ENCODE measurements around the gene AMDHD1. TPM values are rescaled to one million over a fixed set of nuclear protein-coding genes. Genes with fewer than 3 reads are reported as not detected.

The AMDHD1 gene
- total RNA-seq, 2 donors from 2014 or later = 0.74 to 2.1 TPM

Other genes with a start within 250 kb of the AMDHD1 start
- not detected for gene NTN4, start 152.6 kb upstream of the AMDHD1 start, total RNA-seq
- gene SNRPF, start 84.4 kb upstream of the AMDHD1 start, total RNA-seq = 10 to 100 TPM; 31.5 to 62.6 TPM
- gene CCDC38, start 717 bp upstream of the AMDHD1 start, total RNA-seq = under 1 TPM in 1 of 2 donors, not detected in 1; 0.33 TPM
- 1 to 10 TPM in 1 of 2 donors, under 1 TPM in 1; 0.50 to 1.6 TPM for gene HAL, start 53.0 kb downstream of the AMDHD1 start, total RNA-seq
- 10 to 100 TPM; 43.5 to 47.3 TPM for gene LTA4H, start 92.3 kb downstream of the AMDHD1 start, total RNA-seq

Measured in natural killer cell treated with Interleukin-12 subunit alpha and Interleukin-12 subunit beta and Interleukin-15 and Interleukin-18, amount 100 ng/mL, for 72 hours (primary cell).